GM12878 (cell line): ENCODE results near the gene KMT2E. TPM values are rescaled to one million over a fixed set of nuclear protein-coding genes. Genes with fewer than 3 reads are reported as not detected.

ENCODE experiments used
- ATAC-seq: fragments of 200-7000 bp; cut with Tn5 transposase; 3 replicates; pipeline ENCODE4 v1.9.1; 2020; ENCODE audit warnings: mild to moderate bottlenecking, moderate library complexity
- BruUV-seq: library from RNA; stranded (reverse); fragments of 400-500 nt; replicated peaks from 2 replicates; lab custom pipeline; 2021; lab: Mats Ljungman, UMichigan
- CTCF ChIA-PET: fragments of 300-600 bp; sonication (Branson Sonifier 250); formaldehyde crosslinking; extraction: SDS; loops from one replicate; lab custom pipeline; 2021; ENCODE audit warnings: inconsistent platforms; lab: Yijun Ruan, JAX
- POLR2A ChIA-PET: fragments of 350-600 bp; formaldehyde crosslinking; extraction: SDS; loops from one replicate; lab custom pipeline; 2021; ENCODE audit warnings: inconsistent platforms; lab: Charles Lee
- RAD21 ChIA-PET: fragments of 300-600 bp; sonication (Branson Sonifier 250); formaldehyde crosslinking; loops from one replicate; lab custom pipeline; 2023; ENCODE audit warnings: antibody characterized with exemption; ENCODE audit not compliant: unreplicated experiment; lab: Charles Lee
- SMC1A ChIA-PET: fragments of 300-600 bp; sonication (Branson Sonifier 250); formaldehyde crosslinking; loops from one replicate; lab custom pipeline; 2023; ENCODE audit not compliant: unreplicated experiment, uncharacterized antibody; lab: Charles Lee
- DNase-seq: peaks from one replicate; pipeline ENCODE4 v3.0.0-alpha.2; 2011; ENCODE audit warnings: low read depth, low spot score
- FAIRE-seq: peaks from 3 replicates; lab custom pipeline; 2011; peaks lifted over from hg19 to GRCh38; lab: Jason Lieb, UNC
- H2AFZ ChIP-seq: 2 replicates; pipeline ENCODE4 v1.6.0; 2011; ENCODE audit warnings: low read depth, low read length, control low read depth; ENCODE audit not compliant: control insufficient read depth
- H3K27ac ChIP-seq: 2 replicates; pipeline ENCODE4 v1.5.1; 2011; ENCODE audit warnings: control low read depth; ENCODE audit not compliant: control insufficient read depth, insufficient read depth
- H3K27me3 ChIP-seq, 2 experiments: replicated peaks in 1 of 2; 2 replicates each; pipeline versions ENCODE4 v1.6.0 to v1.6.1; 2011; ENCODE audit warnings: low read length in 1 of 2; ENCODE audit not compliant: control insufficient read depth in 2 of 2, insufficient read depth in 2 of 2
- H3K36me3 ChIP-seq, 2 experiments: 2 replicates each; pipeline ENCODE4 v1.5.1; 2011; ENCODE audit warnings: low read length in 1 of 2; ENCODE audit not compliant: control insufficient read depth in 2 of 2, insufficient read depth in 2 of 2
- H3K4me1 ChIP-seq: 2 replicates; pipeline ENCODE4 v1.6.1; 2011; ENCODE audit warnings: mild to moderate bottlenecking, low read length, moderate library complexity, mixed read lengths; ENCODE audit not compliant: control insufficient read depth, insufficient read depth
- H3K4me2 ChIP-seq: 2 replicates; pipeline ENCODE4 v1.6.0; 2011; ENCODE audit warnings: control low read depth; ENCODE audit not compliant: control insufficient read depth, insufficient read depth
- H3K4me3 ChIP-seq: fragments of 200-600 bp; sonication (generic); 2 replicates; pipeline ENCODE4 v1.5.1; 2016
- H3K79me2 ChIP-seq: 2 replicates; pipeline ENCODE4 v1.6.0; 2011; ENCODE audit warnings: low read length; ENCODE audit not compliant: control insufficient read depth, insufficient read depth
- H3K9ac ChIP-seq: 2 replicates; pipeline ENCODE4 v1.8.0; 2011; ENCODE audit warnings: low read length, control low read depth, mixed read lengths; ENCODE audit not compliant: control insufficient read depth, insufficient read depth
- H3K9me3 ChIP-seq: replicated peaks from 3 replicates; pipeline ENCODE4 v1.5.1; 2011; ENCODE audit warnings: mild to moderate bottlenecking, low read length; ENCODE audit not compliant: control insufficient read depth, insufficient read depth
- H4K20me1 ChIP-seq: 2 replicates; pipeline ENCODE4 v1.6.0; 2011; ENCODE audit not compliant: control insufficient read depth, insufficient read depth
- CHD4 ChIP-seq: fragments of 200-600 bp; sonication (generic); IDR thresholded peaks from 2 replicates; pipeline ENCODE4 v1.6.1; 2016; ENCODE audit warnings: mild to moderate bottlenecking
- HDGF ChIP-seq: fragments of 450-650 bp; IDR thresholded peaks from 2 replicates; pipeline ENCODE4 v1.6.1; 2016; ENCODE audit warnings: antibody characterized with exemption
- WGBS: methylation state at CpG from one replicate; pipeline ENCODE4 v1.1.6; 2016; ENCODE audit warnings: low lambda C conversion rate; ENCODE audit not compliant: insufficient replicate concordance, insufficient coverage; ENCODE audit errors: missing lambda C conversion rate; 5-methylcytosine and 5-hydroxymethylcytosine counted together
- in situ Hi-C: fragments of 300-500 bp; cut with MboI; formaldehyde crosslinking; loops from 9 replicates; pipeline ENCODE4 v1.14.3; 2018; ENCODE audit warnings: mixed read lengths
- intact Hi-C: fragments of 100-400 bp; cut with micrococcal nuclease; formaldehyde crosslinking; loops from one replicate; pipeline ENCODE4 v1.14.2; 2022; ENCODE audit not compliant: unreplicated experiment
- polyA plus RNA-seq, 11 experiments: library from polyadenylated mRNA; depleted of rRNA in 4 of 11; unstranded in 6 of 11; stranded (reverse) in 5 of 11; fragments of >200 nt; fragmentation: Nextera tagmentation in 4 of 11; fragmentation: Illumina TruSeq in 1 of 11; extraction: Ambion mirVana in 4 of 11; extraction: Trizol in 1 of 11; gene quantifications; 1 replicate in 1 of 11; 2 replicates in 10 of 11; pipeline versions ENCODE4 v1.2.1 to v1.2.3, GENCODE V29; 2011 to 2016; ENCODE audit warnings: inconsistent platforms in 2 of 11, missing spikeins in 2 of 11, low read depth in 1 of 11
- total RNA-seq, 4 experiments: library from RNA; depleted of rRNA in 3 of 4; stranded (reverse); fragments of >200 nt in 3 of 4; fragmentation: Illumina TruSeq in 1 of 4; extraction: Trizol in 1 of 4; gene quantifications; 2 replicates each; pipeline versions ENCODE4 v1.2.1 to v1.2.3, GENCODE V29; 2013 to 2021
- TF ChIP-seq, protein P1 (sequence below): fragments of 450-650 bp; IDR thresholded peaks from 2 replicates; pipeline ENCODE4 v1.6.1; 2017; ENCODE audit warnings: mild to moderate bottlenecking
- TF ChIP-seq, protein P2 (sequence below): fragments of 450-650 bp; IDR thresholded peaks from 2 replicates; pipeline ENCODE4 v1.6.1; 2016; ENCODE audit warnings: mild to moderate bottlenecking
- TF ChIP-seq, protein P3 (sequence below): IDR thresholded peaks from 2 replicates; pipeline ENCODE4 v1.6.1; 2012; ENCODE audit warnings: low read depth, low read length, improper control_type of control experiment
- TF ChIP-seq, protein P4 (sequence below): fragments of 450-650 bp; formaldehyde crosslinking; IDR thresholded peaks from 2 replicates; pipeline ENCODE4 v1.5.0; 2022; ENCODE audit warnings: mild to moderate bottlenecking, missing genetic modification characterization

The KMT2E gene
- total and polyA plus RNA-seq, 10 of the 15 experiments (the other 5 are each of a cell fraction or from before 2014, with no cell fraction given) = 13.2 to 68.1 (median 34.1) TPM

DNA sequence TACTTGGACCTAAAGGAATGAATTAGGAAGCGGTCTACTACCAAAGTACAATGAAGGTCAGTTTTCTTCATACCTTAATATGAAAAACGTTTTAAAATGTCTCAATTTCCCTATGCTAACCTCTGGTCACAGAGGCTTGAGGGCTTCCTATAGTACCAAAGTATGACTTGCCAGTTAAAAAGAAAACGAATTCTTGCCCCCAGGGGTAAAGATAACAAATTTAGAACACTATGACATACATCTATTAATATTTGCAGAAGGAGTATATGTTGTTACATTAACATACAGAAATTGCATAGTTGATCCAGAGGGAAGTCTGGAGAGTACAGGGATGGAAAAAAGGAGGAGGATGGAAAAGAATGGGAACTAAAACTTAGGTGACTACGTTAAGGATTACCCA, 13.8 kb upstream of the KMT2E start (continued):
- TF ChIP-seq, protein P1, sequence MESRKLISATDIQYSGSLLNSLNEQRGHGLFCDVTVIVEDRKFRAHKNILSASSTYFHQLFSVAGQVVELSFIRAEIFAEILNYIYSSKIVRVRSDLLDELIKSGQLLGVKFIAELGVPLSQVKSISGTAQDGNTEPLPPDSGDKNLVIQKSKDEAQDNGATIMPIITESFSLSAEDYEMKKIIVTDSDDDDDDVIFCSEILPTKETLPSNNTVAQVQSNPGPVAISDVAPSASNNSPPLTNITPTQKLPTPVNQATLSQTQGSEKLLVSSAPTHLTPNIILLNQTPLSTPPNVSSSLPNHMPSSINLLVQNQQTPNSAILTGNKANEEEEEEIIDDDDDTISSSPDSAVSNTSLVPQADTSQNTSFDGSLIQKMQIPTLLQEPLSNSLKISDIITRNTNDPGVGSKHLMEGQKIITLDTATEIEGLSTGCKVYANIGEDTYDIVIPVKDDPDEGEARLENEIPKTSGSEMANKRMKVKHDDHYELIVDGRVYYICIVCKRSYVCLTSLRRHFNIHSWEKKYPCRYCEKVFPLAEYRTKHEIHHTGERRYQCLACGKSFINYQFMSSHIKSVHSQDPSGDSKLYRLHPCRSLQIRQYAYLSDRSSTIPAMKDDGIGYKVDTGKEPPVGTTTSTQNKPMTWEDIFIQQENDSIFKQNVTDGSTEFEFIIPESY = no peak
- TF ChIP-seq CHD4 = no peak
- TF ChIP-seq, all 136 proteins: peak for 0

DNA sequence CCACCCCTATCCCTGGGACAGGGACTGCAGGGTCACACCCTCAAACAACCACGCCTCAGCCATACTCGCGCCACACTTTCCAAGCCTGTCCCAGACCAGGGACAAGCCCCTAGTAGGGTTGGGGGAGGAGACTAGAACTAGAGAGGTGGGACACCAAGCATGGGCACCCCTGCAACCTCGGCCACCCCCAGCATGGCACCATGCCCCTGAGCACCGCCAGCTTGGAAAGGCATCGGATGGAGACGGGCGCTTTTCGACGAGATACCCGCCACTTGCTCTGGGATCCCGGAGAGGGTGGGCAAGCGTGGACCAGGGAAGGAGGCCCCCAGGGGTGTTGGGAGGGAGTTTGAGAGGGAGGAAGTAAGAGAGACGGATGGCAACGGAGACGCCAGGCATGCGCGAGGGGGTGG, 13.1 kb upstream of the KMT2E start:
- peaks cover 7% of the 10 kb centered on the region for H4K20me1 ChIP-seq
- 93% methylated on average over 18 of the region's 18 CpGs for WGBS
- H3K27ac ChIP-seq = no peak overlapping the region
- ChIA-PET RAD21 (interaction anchor here (1.6 kb wide), 1 partner anchor 117 kb away, joined by 3 read pairs; no protein-coding TSS in a partner anchor), CTCF (interaction anchor here (0.9 to 1.9 kb wide), 4 partner anchors 10 to 19 kb away, joined by 3 to 6 read pairs (median 4); no protein-coding TSS in a partner anchor)
- H3K27me3 ChIP-seq = no peaks in the 10 kb centered on the region
- H3K4me1 ChIP-seq = peaks cover 9% of the 10 kb centered on the region; the same call in 1 of the 2 replicates
- no peak for DNase-seq
- no peak overlapping the region for H2AFZ ChIP-seq
- peaks cover 99% of the 10 kb centered on the region for H3K79me2 ChIP-seq
- no peak for TF ChIP-seq HDGF
- TF ChIP-seq, protein P2, sequence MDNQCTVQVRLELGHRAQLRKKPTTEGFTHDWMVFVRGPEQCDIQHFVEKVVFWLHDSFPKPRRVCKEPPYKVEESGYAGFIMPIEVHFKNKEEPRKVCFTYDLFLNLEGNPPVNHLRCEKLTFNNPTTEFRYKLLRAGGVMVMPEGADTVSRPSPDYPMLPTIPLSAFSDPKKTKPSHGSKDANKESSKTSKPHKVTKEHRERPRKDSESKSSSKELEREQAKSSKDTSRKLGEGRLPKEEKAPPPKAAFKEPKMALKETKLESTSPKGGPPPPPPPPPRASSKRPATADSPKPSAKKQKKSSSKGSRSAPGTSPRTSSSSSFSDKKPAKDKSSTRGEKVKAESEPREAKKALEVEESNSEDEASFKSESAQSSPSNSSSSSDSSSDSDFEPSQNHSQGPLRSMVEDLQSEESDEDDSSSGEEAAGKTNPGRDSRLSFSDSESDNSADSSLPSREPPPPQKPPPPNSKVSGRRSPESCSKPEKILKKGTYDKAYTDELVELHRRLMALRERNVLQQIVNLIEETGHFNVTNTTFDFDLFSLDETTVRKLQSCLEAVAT = peak; percentile 32; the same call in 1 of the 2 replicates
- TF ChIP-seq, protein P3, sequence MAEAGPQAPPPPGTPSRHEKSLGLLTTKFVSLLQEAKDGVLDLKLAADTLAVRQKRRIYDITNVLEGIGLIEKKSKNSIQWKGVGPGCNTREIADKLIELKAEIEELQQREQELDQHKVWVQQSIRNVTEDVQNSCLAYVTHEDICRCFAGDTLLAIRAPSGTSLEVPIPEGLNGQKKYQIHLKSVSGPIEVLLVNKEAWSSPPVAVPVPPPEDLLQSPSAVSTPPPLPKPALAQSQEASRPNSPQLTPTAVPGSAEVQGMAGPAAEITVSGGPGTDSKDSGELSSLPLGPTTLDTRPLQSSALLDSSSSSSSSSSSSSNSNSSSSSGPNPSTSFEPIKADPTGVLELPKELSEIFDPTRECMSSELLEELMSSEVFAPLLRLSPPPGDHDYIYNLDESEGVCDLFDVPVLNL = no peak
- TF ChIP-seq, protein P4, sequence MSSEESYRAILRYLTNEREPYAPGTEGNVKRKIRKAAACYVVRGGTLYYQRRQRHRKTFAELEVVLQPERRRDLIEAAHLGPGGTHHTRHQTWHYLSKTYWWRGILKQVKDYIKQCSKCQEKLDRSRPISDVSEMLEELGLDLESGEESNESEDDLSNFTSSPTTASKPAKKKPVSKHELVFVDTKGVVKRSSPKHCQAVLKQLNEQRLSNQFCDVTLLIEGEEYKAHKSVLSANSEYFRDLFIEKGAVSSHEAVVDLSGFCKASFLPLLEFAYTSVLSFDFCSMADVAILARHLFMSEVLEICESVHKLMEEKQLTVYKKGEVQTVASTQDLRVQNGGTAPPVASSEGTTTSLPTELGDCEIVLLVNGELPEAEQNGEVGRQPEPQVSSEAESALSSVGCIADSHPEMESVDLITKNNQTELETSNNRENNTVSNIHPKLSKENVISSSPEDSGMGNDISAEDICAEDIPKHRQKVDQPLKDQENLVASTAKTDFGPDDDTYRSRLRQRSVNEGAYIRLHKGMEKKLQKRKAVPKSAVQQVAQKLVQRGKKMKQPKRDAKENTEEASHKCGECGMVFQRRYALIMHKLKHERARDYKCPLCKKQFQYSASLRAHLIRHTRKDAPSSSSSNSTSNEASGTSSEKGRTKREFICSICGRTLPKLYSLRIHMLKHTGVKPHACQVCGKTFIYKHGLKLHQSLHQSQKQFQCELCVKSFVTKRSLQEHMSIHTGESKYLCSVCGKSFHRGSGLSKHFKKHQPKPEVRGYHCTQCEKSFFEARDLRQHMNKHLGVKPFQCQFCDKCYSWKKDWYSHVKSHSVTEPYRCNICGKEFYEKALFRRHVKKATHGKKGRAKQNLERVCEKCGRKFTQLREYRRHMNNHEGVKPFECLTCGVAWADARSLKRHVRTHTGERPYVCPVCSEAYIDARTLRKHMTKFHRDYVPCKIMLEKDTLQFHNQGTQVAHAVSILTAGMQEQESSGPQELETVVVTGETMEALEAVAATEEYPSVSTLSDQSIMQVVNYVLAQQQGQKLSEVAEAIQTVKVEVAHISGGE = no peak
- TF ChIP-seq, all 136 proteins: peak for 1
- no TSS peak for BruUV-seq
- in situ Hi-C loops (loop anchor here (25.0 kb wide), 1 partner anchor 1286 kb away; the partner anchor contains the start of gene NAMPT), intact Hi-C loops (no loop called here)
- Histone ChIP-seq H3K4me2 (no peak overlapping the region), H3K9me3 (no peaks in the 10 kb centered on the region; the same call in 1 of the 3 replicates), H3K9ac (no peak overlapping the region), H3K4me3 (no peak overlapping the region; the same call in 1 of the 2 replicates), H3K36me3 (peaks cover 0 to 15% of the 10 kb centered on the region in 2 experiments; a peak in 3 of 4 replicates)
- ATAC-seq (no peak), FAIRE-seq (no peak)
- ChIA-PET SMC1A (interaction anchor here (1.0 to 13.2 kb wide), 5 partner anchors 10 to 586 kb away, joined by 3 to 270 read pairs (median 3); no protein-coding TSS in a partner anchor), POLR2A (interaction anchor here (0.8 to 2.0 kb wide), 2 partner anchors 9 to 103 kb away, joined by 6 read pairs; no protein-coding TSS in a partner anchor)
